ENCODE results near the gene UAP1L1.
A peak's percentile ranks its signal among the peaks of the same experiment; 100 is the strongest.

UAP1L1 gene

GRCh38 chr9:137067860-137068538 is 9.3 kb upstream of the UAP1L1 start (continued):
- TF ChIP-seq PATZ1 (tag by site-specific recombination; IDR thresholded peaks at IDR 0.05): peak; percentile 74; the same call in 1 of the 2 replicates
- no peak for TF ChIP-seq ZNF302 (tag by site-specific recombination; IDR thresholded peaks at IDR 0.05; ENCODE audit: low read depth)
- TF ChIP-seq ZNF596 (tag by site-specific recombination; IDR thresholded peaks at IDR 0.05): no peak
- TF ChIP-seq GLIS2 (tag by site-specific recombination; IDR thresholded peaks at IDR 0.05): no peak; the same call in 1 of the 2 replicates
- no peak for TF ChIP-seq ZNF311 (tag by site-specific recombination; IDR thresholded peaks at IDR 0.05; ENCODE audit: borderline replicate concordance)
- no peak for TF ChIP-seq SP2 (tag by site-specific recombination; IDR thresholded peaks at IDR 0.05)
- no peak for TF ChIP-seq HOXA7 (CRISPR knock-in tag; IDR thresholded peaks at IDR 0.05; ENCODE audit: borderline replicate concordance)
- TF ChIP-seq ZNF692 (tag by site-specific recombination; IDR thresholded peaks at IDR 0.05): peak; percentile 46; the same call in 1 of the 2 replicates
- TF ChIP-seq KLF7 (tag by site-specific recombination; IDR thresholded peaks at IDR 0.05; ENCODE audit: borderline replicate concordance): no peak
- peak; percentile 47; the same call in 1 of the 2 replicates for TF ChIP-seq KLF10 (tag by site-specific recombination; IDR thresholded peaks at IDR 0.05)
- peak; percentile 55; the same call in 1 of the 2 replicates for TF ChIP-seq KLF9 (tag by site-specific recombination; IDR thresholded peaks at IDR 0.05; ENCODE audit: low read depth)
- TF ChIP-seq ZNF558 (tag by site-specific recombination; IDR thresholded peaks at IDR 0.05): no peak
- 0 out of 2 replicates have a peak, but pooled peaks have one; percentile 23 for TF ChIP-seq ZBTB11 (tag by site-specific recombination; conservative IDR thresholded peaks at IDR 0.05; ENCODE audit: low read depth)
- TF ChIP-seq WT1 (tag by site-specific recombination; IDR thresholded peaks at IDR 0.05): no peak
- no peak for TF ChIP-seq ZNF48 (tag by site-specific recombination; IDR thresholded peaks at IDR 0.05)
- no peak for TF ChIP-seq ZNF174 (tag by site-specific recombination; IDR thresholded peaks at IDR 0.05)
- 0 out of 2 replicates have a peak, but pooled peaks have one; percentile 26 for TF ChIP-seq KLF17 (tag by site-specific recombination; IDR thresholded peaks at IDR 0.05)
- 0 out of 2 replicates have a peak, but pooled peaks have one; percentile 9 for TF ChIP-seq KLF1 (tag by site-specific recombination; IDR thresholded peaks at IDR 0.05)
- peak; percentile 13; the same call in 1 of the 2 replicates for TF ChIP-seq ZNF654 (tag by site-specific recombination; IDR thresholded peaks at IDR 0.05; ENCODE audit: low read depth)
- 0 out of 2 replicates have a peak, but pooled peaks have one; percentile 32 for TF ChIP-seq ZNF324 (tag by site-specific recombination; IDR thresholded peaks at IDR 0.05)
- TF ChIP-seq ZNF639 (tag by site-specific recombination; IDR thresholded peaks at IDR 0.05): no peak
- TF ChIP-seq ZNF211 (tag by site-specific recombination; IDR thresholded peaks at IDR 0.05; ENCODE audit: low read depth): no peak
- TF ChIP-seq ZNF18 (tag by site-specific recombination; IDR thresholded peaks at IDR 0.05): no peak
- peak; percentile 61; the same call in 1 of the 2 replicates for TF ChIP-seq ZNF2 (tag by site-specific recombination; IDR thresholded peaks at IDR 0.05)
- TF ChIP-seq ZNF155 (tag by site-specific recombination; IDR thresholded peaks at IDR 0.05): no peak
- no peak for TF ChIP-seq ZNF214 (tag by site-specific recombination; IDR thresholded peaks at IDR 0.05; ENCODE audit: borderline replicate concordance)
